Spleen (tissue), 13 donors: ENCODE data around the gene WDR86. TPM values are rescaled to one million over a fixed set of nuclear protein-coding genes. Genes with fewer than 3 reads are reported as not detected.
A peak's percentile ranks its signal among the peaks of the same experiment; 100 is the strongest.

Source experiments
- DNase-seq: peaks from one replicate; pipeline ENCODE4 v3.0.0-alpha.2; 2020
- H3K27ac ChIP-seq, 8 donors: fragments of 200-600 bp; sonication (generic) in 7 of 8; 1 replicate in 4 of 8; 2 replicates in 4 of 8; pipeline versions ENCODE4 v1.5.0 to v1.8.0; 2016 to 2021; ENCODE audit warnings: inconsistent platforms in 4 of 8, mild to moderate bottlenecking in 4 of 8, moderate library complexity in 1 of 8
- H3K27me3 ChIP-seq, 7 donors: fragments of 200-600 bp; sonication (generic) in 6 of 7; replicated peaks in 1 of 7; 1 replicate in 4 of 7; 2 replicates in 3 of 7; pipeline versions ENCODE4 v1.5.0 to v1.8.0; 2016 to 2021; ENCODE audit warnings: inconsistent platforms in 3 of 7, mild to moderate bottlenecking in 1 of 7
- H3K36me3 ChIP-seq, 6 donors: fragments of 200-600 bp; sonication (generic) in 5 of 6; 1 replicate in 4 of 6; 2 replicates in 2 of 6; pipeline versions ENCODE4 v1.5.0 to v1.8.0; 2016 to 2021; ENCODE audit warnings: inconsistent platforms in 2 of 6
- H3K4me1 ChIP-seq, 6 donors: fragments of 200-600 bp; sonication (generic) in 5 of 6; 1 replicate in 3 of 6; 2 replicates in 3 of 6; pipeline versions ENCODE4 v1.5.0 to v1.8.0; 2016 to 2021; ENCODE audit warnings: inconsistent platforms in 3 of 6
- H3K4me3 ChIP-seq, 8 donors: fragments of 200-600 bp; sonication (generic) in 7 of 8; 1 replicate in 4 of 8; 2 replicates in 4 of 8; pipeline versions ENCODE4 v1.5.0 to v1.8.0; 2016 to 2021; ENCODE audit warnings: inconsistent platforms in 4 of 8, mild to moderate bottlenecking in 4 of 8, moderate library complexity in 2 of 8
- H3K9me3 ChIP-seq, 8 donors: fragments of 200-600 bp; sonication (generic) in 7 of 8; 1 replicate in 4 of 8; 2 replicates in 4 of 8; pipeline versions ENCODE4 v1.5.0 to v1.8.0; 2016 to 2021; ENCODE audit warnings: inconsistent platforms in 4 of 8
- POLR2A ChIP-seq, 3 donors: fragments of 450-650 bp; IDR thresholded peaks; one replicate each; pipeline ENCODE4 v1.5.1; 2017; ENCODE audit warnings: antibody characterized with exemption in 3 of 3, mild to moderate bottlenecking in 1 of 3
- POLR2AphosphoS5 ChIP-seq, 3 donors: sonication (generic); formaldehyde crosslinking; IDR thresholded peaks; one replicate each; pipeline ENCODE4 v1.5.1; 2017; ENCODE audit warnings: antibody characterized with exemption in 3 of 3
- WGBS, 5 donors: extraction: QIAGEN DNeasy Blood & Tissue Kit in 3 of 5; methylation state at CpG; one replicate each; pipeline versions ENCODE4 v1.1.5 to v1.1.7; 2013 to 2018; 5-methylcytosine and 5-hydroxymethylcytosine counted together
- intact Hi-C: fragments of 100-400 bp; cut with DNase I; formaldehyde crosslinking; loops from one replicate; pipeline ENCODE4 v1.15.0; 2023; ENCODE audit warnings: low total_unique reads
- long read RNA-seq, 2 donors: transcript quantifications; one replicate each; lab custom pipeline, GENCODE V29; 2026
- polyA plus RNA-seq, 3 donors: library from polyadenylated mRNA; stranded (reverse); fragments of 200-250 nt; gene quantifications; one replicate each; pipeline ENCODE4 v1.2.1, GENCODE V29; 2013
- total RNA-seq, 7 donors: library from RNA; depleted of rRNA in 3 of 7; stranded (reverse); fragments of >200 nt in 3 of 7; fragmentation: NEBNext Ultra II Directional in 4 of 7; extraction: Animal tissue kit (Norgen Biotek cat#: 25700) in 4 of 7; gene quantifications; one replicate each; pipeline versions ENCODE4 v1.1.0 to v1.2.1, GENCODE V29; 2016 to 2021
- TF ChIP-seq, protein P1 (sequence below), 11 experiments: fragments of 200-600 bp in 7 of 11; fragments of 450-650 bp in 4 of 11; sonication (generic) in 4 of 11; IDR thresholded peaks in 8 of 11; conservative IDR thresholded peaks in 3 of 11; 1 replicate in 7 of 11; 2 replicates in 4 of 11; pipeline versions ENCODE4 v1.4.0 to v1.8.0; 2016 to 2021; ENCODE audit warnings: antibody characterized with exemption in 11 of 11, inconsistent platforms in 4 of 11, mild to moderate bottlenecking in 1 of 11
- donor health status: healthy with polysubstance abuse.
- donor health status: DM: no; HTN: no; CAD: no; lungs with moderate emphysema.
- donor health status: DM: no; HTN: no; CAD: no.
- donor health status: Bipolar disorder and iron deficiency.
- donor health status: healthy.
- donor health status: DM: no; HTN: no; CAD: no.
- donor health status: DM: yes; HTN: yes; CAD: no.

Gene WDR86, protein sequence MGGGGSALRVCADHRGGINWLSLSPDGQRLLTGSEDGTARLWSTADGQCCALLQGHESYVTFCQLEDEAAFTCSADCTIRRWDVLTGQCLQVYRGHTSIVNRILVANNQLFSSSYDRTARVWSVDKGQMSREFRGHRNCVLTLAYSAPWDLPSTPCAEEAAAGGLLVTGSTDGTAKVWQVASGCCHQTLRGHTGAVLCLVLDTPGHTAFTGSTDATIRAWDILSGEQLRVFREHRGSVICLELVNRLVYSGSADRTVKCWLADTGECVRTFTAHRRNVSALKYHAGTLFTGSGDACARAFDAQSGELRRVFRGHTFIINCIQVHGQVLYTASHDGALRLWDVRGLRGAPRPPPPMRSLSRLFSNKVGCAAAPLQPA
- total RNA-seq (10 to 100 TPM; 15.4 to 71.9 (median 58.1) TPM), polyA plus RNA-seq (10 to 100 TPM in 1 of 3 donors, 1 to 10 TPM in 2; 2.8 to 29.5 (median 8.6) TPM)
- long read RNA-seq, donor 1, transcript WDR86-201 (6 exons, 2,023 nt), result major isoform, 6 of 9 reads
- long read RNA-seq, donor 1, partial matches to known transcripts, result 0 of 9 reads
- long read RNA-seq, donor 1, other reads (novel, unspliced or antisense), result 0 of 9 reads
- long read RNA-seq, donor 2, transcript WDR86-201 (6 exons, 2,023 nt), result major isoform, 5 of 8 reads
- long read RNA-seq, donor 2, partial matches to known transcripts, result 0 of 8 reads
- long read RNA-seq, donor 2, other reads (novel, unspliced or antisense), result 0 of 8 reads

DNA sequence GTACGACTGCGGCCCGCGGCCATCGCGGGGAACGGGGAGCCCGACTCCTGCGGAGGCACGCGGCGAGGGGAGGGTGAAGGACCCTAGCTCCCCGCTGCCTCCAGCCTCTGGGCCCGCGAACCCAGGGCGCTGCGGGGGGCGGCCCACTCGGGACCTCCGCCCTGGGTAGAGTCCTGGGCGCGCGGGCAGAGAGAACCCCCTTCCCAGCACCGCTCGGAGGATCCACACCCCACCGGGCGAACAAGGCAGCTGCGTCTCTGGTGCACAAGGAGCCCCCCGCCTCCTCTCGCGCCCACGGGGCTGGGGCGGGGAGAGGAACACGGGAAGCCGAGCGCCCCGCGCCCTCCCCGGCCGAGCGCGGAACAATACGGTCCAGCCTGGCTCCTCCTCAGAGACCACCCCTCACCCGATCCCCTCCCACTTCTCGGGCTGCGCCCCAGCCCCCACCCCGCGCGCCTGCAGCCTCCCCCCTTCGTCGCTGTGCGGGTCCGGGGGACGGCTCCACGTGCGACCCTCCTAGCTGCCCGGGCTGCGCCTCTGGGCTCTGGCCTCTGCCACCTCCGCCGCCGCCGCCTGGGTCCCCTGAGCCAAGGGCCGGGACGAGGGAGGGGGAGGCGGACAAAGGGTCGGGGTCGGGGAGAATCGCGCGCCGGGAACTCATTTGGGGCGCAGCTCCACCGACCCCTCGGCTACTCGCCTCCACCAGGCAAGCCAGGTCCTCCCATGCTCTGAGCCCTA is at the start of gene WDR86:
Gene WDR86 (minus strand): TSS at position 372 of the 738 bp plus-strand sequence. CDS start 449 bp downstream, outside the sequence.
- Histone ChIP-seq H3K36me3 (no peaks in the 10 kb centered on the region), H3K4me1 (peaks cover 2 to 71% (median 44%) of the 10 kb centered on the region in 6 donors), H3K27ac (peak within 1 kb of the TSS; percentile 70 to 93 (median 89)), H3K9me3 (no peaks in the 10 kb centered on the region), H3K4me3 (peak within 1 kb of the TSS; percentile 42 to 75 (median 48)), H3K27me3 (peaks cover 2 to 49% (median 25%) of the 10 kb centered on the region in 7 donors)
- peak; percentile 81 for DNase-seq
- intact Hi-C loops, result no loop called here
- 1 to 8% (median 3%) methylated on average over 17 to 75 of the region's 75 CpGs for WGBS, 5 donors
- TF ChIP-seq POLR2AphosphoS5 (IDR thresholded peaks at IDR 0.05) (peak in 2 of 3 donors; percentile 57 to 77), POLR2A (IDR thresholded peaks at IDR 0.05) (no peak)
- TF ChIP-seq, protein P1, sequence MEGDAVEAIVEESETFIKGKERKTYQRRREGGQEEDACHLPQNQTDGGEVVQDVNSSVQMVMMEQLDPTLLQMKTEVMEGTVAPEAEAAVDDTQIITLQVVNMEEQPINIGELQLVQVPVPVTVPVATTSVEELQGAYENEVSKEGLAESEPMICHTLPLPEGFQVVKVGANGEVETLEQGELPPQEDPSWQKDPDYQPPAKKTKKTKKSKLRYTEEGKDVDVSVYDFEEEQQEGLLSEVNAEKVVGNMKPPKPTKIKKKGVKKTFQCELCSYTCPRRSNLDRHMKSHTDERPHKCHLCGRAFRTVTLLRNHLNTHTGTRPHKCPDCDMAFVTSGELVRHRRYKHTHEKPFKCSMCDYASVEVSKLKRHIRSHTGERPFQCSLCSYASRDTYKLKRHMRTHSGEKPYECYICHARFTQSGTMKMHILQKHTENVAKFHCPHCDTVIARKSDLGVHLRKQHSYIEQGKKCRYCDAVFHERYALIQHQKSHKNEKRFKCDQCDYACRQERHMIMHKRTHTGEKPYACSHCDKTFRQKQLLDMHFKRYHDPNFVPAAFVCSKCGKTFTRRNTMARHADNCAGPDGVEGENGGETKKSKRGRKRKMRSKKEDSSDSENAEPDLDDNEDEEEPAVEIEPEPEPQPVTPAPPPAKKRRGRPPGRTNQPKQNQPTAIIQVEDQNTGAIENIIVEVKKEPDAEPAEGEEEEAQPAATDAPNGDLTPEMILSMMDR (IDR thresholded peaks at IDR 0.05 in 8 of 11, conservative IDR thresholded peaks at IDR 0.05 in 3 of 11), result no peak

DNA sequence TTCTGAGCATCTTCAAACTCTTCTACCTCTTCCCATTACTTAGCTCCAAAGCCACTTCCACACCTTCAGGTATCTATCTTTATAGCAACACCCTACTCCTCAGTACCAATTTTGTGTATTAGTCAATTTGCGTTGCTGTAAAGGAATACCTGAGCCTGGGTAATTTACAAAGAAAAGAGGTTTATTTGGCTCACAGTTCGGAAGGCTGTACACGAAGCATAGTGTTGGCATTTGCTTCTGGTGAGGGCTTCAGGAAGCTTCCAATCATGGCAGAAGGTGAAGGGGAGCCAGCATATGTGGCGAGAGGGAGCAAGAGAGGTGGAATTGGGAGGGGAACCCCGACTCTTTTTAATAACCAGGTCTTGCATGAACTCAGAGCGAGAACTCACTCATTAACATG is 47.7 kb upstream of the WDR86 start:
- no peak overlapping the region for H3K4me3 ChIP-seq
- intact Hi-C loops, result no loop called here
- TF ChIP-seq POLR2A (IDR thresholded peaks at IDR 0.05) (no peak), POLR2AphosphoS5 (IDR thresholded peaks at IDR 0.05) (no peak)
- TF ChIP-seq, protein P1 (IDR thresholded peaks at IDR 0.05 in 8 of 11, conservative IDR thresholded peaks at IDR 0.05 in 3 of 11), result no peak
- H3K27ac ChIP-seq, result no peak overlapping the region
- WGBS, 5 donors, result 91 to 97% (median 95%) methylated on average over 6 of the region's 6 CpGs
- H3K27me3 ChIP-seq, result peaks cover 0 to 9% (median 0%) of the 10 kb centered on the region in 7 donors
- peaks cover 3 to 21% (median 11%) of the 10 kb centered on the region in 6 donors for H3K4me1 ChIP-seq
- DNase-seq, result no peak
- peaks cover 0 to 11% (median 6%) of the 10 kb centered on the region in 8 donors for H3K9me3 ChIP-seq
- no peaks in the 10 kb centered on the region for H3K36me3 ChIP-seq

DNA sequence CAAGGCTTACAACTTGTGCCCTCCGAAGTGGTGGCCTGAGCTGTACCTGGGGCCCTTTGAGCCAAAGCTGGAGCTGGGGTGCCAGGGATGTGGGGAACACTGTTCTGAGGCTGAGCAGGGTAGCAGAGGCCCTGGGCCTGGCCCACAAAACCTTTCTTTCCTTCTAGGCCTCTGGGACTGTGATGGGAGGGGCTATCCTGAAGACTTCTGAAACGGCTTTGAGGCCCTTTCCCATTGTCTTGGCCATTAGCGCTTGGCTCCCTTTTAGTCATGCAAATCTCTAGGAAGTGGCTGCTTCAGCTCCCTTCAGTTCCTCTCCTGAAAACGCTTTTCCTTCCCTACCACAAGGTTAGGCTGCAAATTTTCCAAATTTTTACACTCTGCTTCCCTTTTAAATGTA is 46.9 kb upstream of the WDR86 start:
- intact Hi-C loops, result no loop called here
- WGBS, 5 donors, result 55 to 63% (median 60%) methylated on average over 4 of the region's 4 CpGs
- H3K9me3 ChIP-seq, result peaks cover 0 to 4% (median 0%) of the 10 kb centered on the region in 8 donors
- H3K4me1 ChIP-seq, result peaks cover 3 to 21% (median 11%) of the 10 kb centered on the region in 6 donors
- no peak overlapping the region for H3K27ac ChIP-seq
- H3K36me3 ChIP-seq, result no peaks in the 10 kb centered on the region
- DNase-seq, result no peak
- no peak overlapping the region for H3K4me3 ChIP-seq
- H3K27me3 ChIP-seq, result peaks cover 0 to 9% (median 0%) of the 10 kb centered on the region in 7 donors
- TF ChIP-seq, protein P1 (IDR thresholded peaks at IDR 0.05 in 8 of 11, conservative IDR thresholded peaks at IDR 0.05 in 3 of 11), result no peak
- no peak for TF ChIP-seq POLR2AphosphoS5 (IDR thresholded peaks at IDR 0.05)
- no peak for TF ChIP-seq POLR2A (IDR thresholded peaks at IDR 0.05)
